Ishikawa (cell line): Measurements from ENCODE around the gene ALDH1B1.

Source experiments
- TAF1 ChIP-seq: IDR thresholded peaks from 2 replicates; pipeline ENCODE4 v1.6.1; 2012; ENCODE audit warnings: low read depth, mild to moderate bottlenecking
- YY1 ChIP-seq: IDR thresholded peaks from 2 replicates; pipeline ENCODE4 v1.6.1; 2012; ENCODE audit warnings: low read depth
- TF ChIP-seq, protein P1 (sequence below): IDR thresholded peaks from 2 replicates; pipeline ENCODE4 v1.6.1; 2012

- TF ChIP-seq, protein P1, sequence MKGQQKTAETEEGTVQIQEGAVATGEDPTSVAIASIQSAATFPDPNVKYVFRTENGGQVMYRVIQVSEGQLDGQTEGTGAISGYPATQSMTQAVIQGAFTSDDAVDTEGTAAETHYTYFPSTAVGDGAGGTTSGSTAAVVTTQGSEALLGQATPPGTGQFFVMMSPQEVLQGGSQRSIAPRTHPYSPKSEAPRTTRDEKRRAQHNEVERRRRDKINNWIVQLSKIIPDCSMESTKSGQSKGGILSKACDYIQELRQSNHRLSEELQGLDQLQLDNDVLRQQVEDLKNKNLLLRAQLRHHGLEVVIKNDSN = no peak
- no peak for TF ChIP-seq YY1
- TF ChIP-seq TAF1 = no peak
Measured at GRCh38 chr9:38390851-38391250, 1.7 kb upstream of the ALDH1B1 start.
